DND-41 (cell line): ENCODE measurements around the gene KCP.

Experiments
- ATAC-seq: fragments of 200-7000 bp; cut with Tn5 transposase; 3 replicates; pipeline ENCODE4 v1.9.1; 2021; ENCODE audit warnings: low read depth; ENCODE audit not compliant: insufficient read depth
- DNase-seq: peaks from one replicate; pipeline ENCODE4 v3.0.0-alpha.2; 2020
- H2AFZ ChIP-seq: 2 replicates; pipeline ENCODE4 v1.6.0; 2012; ENCODE audit warnings: low read depth, low read length
- H3K27ac ChIP-seq: 2 replicates; pipeline ENCODE4 v1.5.1; 2012; ENCODE audit warnings: low read length, inconsistent platforms
- H3K27me3 ChIP-seq: fragments of 200-600 bp; sonication (generic); 2 replicates; pipeline ENCODE4 v1.6.0; 2012; ENCODE audit warnings: low read length, mild to moderate bottlenecking, inconsistent platforms; ENCODE audit not compliant: insufficient read depth, poor library complexity
- H3K36me3 ChIP-seq: 2 replicates; pipeline ENCODE4 v1.5.1; 2012; ENCODE audit warnings: low read length, inconsistent platforms; ENCODE audit not compliant: insufficient read depth
- H3K4me1 ChIP-seq: 2 replicates; pipeline ENCODE4 v1.5.1; 2012; ENCODE audit warnings: mild to moderate bottlenecking, low read length; ENCODE audit not compliant: insufficient read depth
- H3K4me2 ChIP-seq: 2 replicates; pipeline ENCODE4 v1.6.0; 2012; ENCODE audit warnings: mild to moderate bottlenecking, moderate library complexity, low read length, inconsistent platforms; ENCODE audit not compliant: insufficient read depth
- H3K4me3 ChIP-seq, 2 experiments: fragments of 200-600 bp in 1 of 2; shearing (Covaris generic) in 1 of 2; 2 replicates each; pipeline ENCODE4 v1.5.1; 2012 to 2016; ENCODE audit warnings: inconsistent platforms in 2 of 2, low read length in 2 of 2, mild to moderate bottlenecking in 2 of 2, low read depth in 1 of 2, moderate library complexity in 1 of 2
- H3K79me2 ChIP-seq: 2 replicates; pipeline ENCODE4 v1.6.0; 2012; ENCODE audit warnings: low read length, inconsistent platforms; ENCODE audit not compliant: insufficient read depth
- H3K9ac ChIP-seq: 2 replicates; pipeline ENCODE4 v1.6.0; 2012; ENCODE audit warnings: low read depth, mild to moderate bottlenecking, inconsistent platforms, low read length, moderate library complexity
- H3K9me3 ChIP-seq: 2 replicates; pipeline ENCODE4 v1.5.1; 2012; ENCODE audit warnings: low read length, moderate library complexity, mild to moderate bottlenecking, inconsistent platforms; ENCODE audit not compliant: insufficient read depth, severe bottlenecking
- H4K20me1 ChIP-seq: 2 replicates; pipeline ENCODE4 v1.6.0; 2012; ENCODE audit warnings: low read length; ENCODE audit not compliant: insufficient read depth
- CTCF ChIP-seq: IDR thresholded peaks from 2 replicates; pipeline ENCODE4 v1.5.1; 2012; ENCODE audit warnings: borderline replicate concordance, low read length, moderate library complexity, mild to moderate bottlenecking; ENCODE audit not compliant: poor library complexity, severe bottlenecking; ENCODE audit errors: extremely low read depth
- EZH2 ChIP-seq: IDR thresholded peaks from 3 replicates; pipeline ENCODE4 v1.6.1; 2012; ENCODE audit warnings: borderline replicate concordance, low read depth, mild to moderate bottlenecking, moderate library complexity, low read length, inconsistent platforms; ENCODE audit not compliant: severe bottlenecking

KCP gene

GRCh38 chr7:128833148-128833945 lies 77.2 kb downstream of the KCP start:
- no peak overlapping the region for H2AFZ ChIP-seq
- no peaks in the 10 kb centered on the region for H4K20me1 ChIP-seq
- no peaks in the 10 kb centered on the region for H3K79me2 ChIP-seq
- DNase-seq (no peak), ATAC-seq (no peak)
- no peaks in the 10 kb centered on the region for H3K27me3 ChIP-seq
- H3K4me1 ChIP-seq = no peaks in the 10 kb centered on the region
- TF ChIP-seq EZH2 (no peak), CTCF (no peak)
- H3K9me3 ChIP-seq = no peaks in the 10 kb centered on the region
- H3K27ac ChIP-seq = no peak overlapping the region
- no peak overlapping the region for H3K4me2 ChIP-seq
- H3K9ac ChIP-seq = no peak overlapping the region
- no peak overlapping the region for H3K4me3 ChIP-seq
- H3K36me3 ChIP-seq = no peaks in the 10 kb centered on the region

GRCh38 chr7:128832880-128833147 lies 77.7 kb downstream of the KCP start:
- H3K36me3 ChIP-seq = no peaks in the 10 kb centered on the region
- no peaks in the 10 kb centered on the region for H4K20me1 ChIP-seq
- H3K4me1 ChIP-seq = no peaks in the 10 kb centered on the region
- H3K27ac ChIP-seq = no peak overlapping the region
- H3K79me2 ChIP-seq = no peaks in the 10 kb centered on the region
- H3K4me2 ChIP-seq = no peak overlapping the region
- TF ChIP-seq CTCF = no peak
- no peak for TF ChIP-seq EZH2
- DNase-seq = no peak
- no peak overlapping the region for H3K4me3 ChIP-seq
- H2AFZ ChIP-seq = no peak overlapping the region
- no peak for ATAC-seq
- H3K9ac ChIP-seq = no peak overlapping the region
- no peaks in the 10 kb centered on the region for H3K9me3 ChIP-seq
- no peaks in the 10 kb centered on the region for H3K27me3 ChIP-seq

- Histone ChIP-seq H2AFZ (no peak overlapping the region), H3K4me1 (no peaks in the 10 kb centered on the region), H3K4me3 (no peak overlapping the region), H3K79me2 (no peaks in the 10 kb centered on the region), H3K9ac (no peak overlapping the region), H3K27me3 (no peaks in the 10 kb centered on the region), H3K4me2 (no peak overlapping the region), H3K36me3 (no peaks in the 10 kb centered on the region), H3K9me3 (no peaks in the 10 kb centered on the region), H4K20me1 (no peaks in the 10 kb centered on the region), H3K27ac (no peak overlapping the region)
- peak; percentile 29; the same call in 1 of the 3 replicates for ATAC-seq
- no peak for TF ChIP-seq EZH2
- TF ChIP-seq CTCF = no peak
- no peak for DNase-seq
Observed at GRCh38 chr7:128831994-128832879, 78.3 kb downstream of the KCP start.
